ENCODE data around the gene FXN. TPM values are rescaled to one million over a fixed set of nuclear protein-coding genes. Genes with fewer than 3 reads are reported as not detected.

FXN gene
- total and polyA plus RNA-seq, 4 donors: 4.7 to 41.7 (median 23.9) TPM

DNA sequence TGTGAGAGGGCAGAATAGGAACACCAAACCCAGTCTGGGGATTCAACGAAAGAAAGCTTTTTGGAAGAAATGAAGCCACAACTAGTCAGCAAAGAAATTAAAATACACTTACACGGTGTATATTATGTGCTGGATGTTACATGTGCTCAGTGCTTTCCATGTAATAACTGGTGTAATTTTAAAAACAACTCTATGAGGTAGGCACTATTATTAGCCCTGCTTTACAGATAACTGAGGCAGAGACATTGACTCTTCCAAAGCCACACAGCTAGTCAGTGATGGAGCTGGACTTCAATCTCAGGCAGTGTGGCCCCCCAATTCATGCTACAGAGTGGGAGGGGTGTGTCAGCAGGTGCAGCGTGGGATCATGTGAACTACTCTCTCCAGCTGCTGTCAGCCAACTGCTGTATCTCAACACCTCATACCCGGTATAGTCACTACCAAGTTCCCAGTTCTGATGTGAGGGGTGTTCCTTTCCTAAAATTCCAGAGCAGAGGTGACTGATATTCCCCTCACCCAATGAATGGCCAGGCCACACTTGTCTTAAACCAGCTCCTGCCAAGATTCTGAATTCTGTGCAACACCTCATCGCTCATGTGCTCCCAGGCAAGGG is 104.7 kb downstream of the FXN start:
- Histone ChIP-seq H3K4me3 (ENCODE audit: low read depth in 1 of 3, low read length in 3 of 3) (no peak overlapping the region), H3K9me3 (ENCODE audit: control insufficient read depth in 4 of 4, low read length in 3 of 4) (no peaks in the 10 kb centered on the region), H3K9ac (ENCODE audit: low read depth in 1 of 2, low read length in 2 of 2) (no peak overlapping the region), H3K4me1 (ENCODE audit: control insufficient read depth in 4 of 4, insufficient read depth in 4 of 4, low read length in 3 of 4) (no peaks in the 10 kb centered on the region), H3K27ac (ENCODE audit: low read depth in 1 of 2, low read length in 2 of 2) (no peak overlapping the region), H3K36me3 (ENCODE audit: control insufficient read depth in 4 of 4, insufficient read depth in 3 of 4, low read depth in 1 of 4, low read length in 3 of 4) (peaks cover 0 to 5% (median under 1%) of the 10 kb centered on the region in 4 donors), H3K27me3 (ENCODE audit: control insufficient read depth in 4 of 4, insufficient read depth in 4 of 4, low read length in 3 of 4) (no peaks in the 10 kb centered on the region)
- WGBS: 96% methylated on average over 5 of the region's 5 CpGs
- TF ChIP-seq TAF1 (conservative IDR thresholded peaks at IDR 0.05) (no peak), RXRA (IDR thresholded peaks at IDR 0.05) (no peak)
- no peak for DNase-seq (ENCODE audit: low spot score)

- no peaks in the 10 kb centered on the region for H3K9me3 ChIP-seq (ENCODE audit: control insufficient read depth in 4 of 4, low read length in 3 of 4)
- no peak overlapping the region for H3K9ac ChIP-seq (ENCODE audit: low read depth in 1 of 2, low read length in 2 of 2)
- no peak for DNase-seq (ENCODE audit: low spot score)
- H3K27me3 ChIP-seq (ENCODE audit: control insufficient read depth in 4 of 4, insufficient read depth in 4 of 4, low read length in 3 of 4): no peaks in the 10 kb centered on the region
- H3K36me3 ChIP-seq (ENCODE audit: control insufficient read depth in 4 of 4, insufficient read depth in 3 of 4, low read depth in 1 of 4, low read length in 3 of 4): peaks cover 0 to 5% (median under 1%) of the 10 kb centered on the region in 4 donors
- H3K4me3 ChIP-seq (ENCODE audit: low read depth in 1 of 3, low read length in 3 of 3): no peak overlapping the region
- H3K4me1 ChIP-seq (ENCODE audit: control insufficient read depth in 4 of 4, insufficient read depth in 4 of 4, low read length in 3 of 4): no peaks in the 10 kb centered on the region
- no peak for TF ChIP-seq GABPA (IDR thresholded peaks at IDR 0.05 in 1 of 2, conservative IDR thresholded peaks at IDR 0.05 in 1 of 2)
- no peak for TF ChIP-seq EGR1 (IDR thresholded peaks at IDR 0.05; ENCODE audit: low read depth in 2 of 2)
- no peak for TF ChIP-seq ATF3 (IDR thresholded peaks at IDR 0.05)
- TF ChIP-seq HNF4G (IDR thresholded peaks at IDR 0.05): no peak
- TF ChIP-seq RXRA (IDR thresholded peaks at IDR 0.05): no peak
- TF ChIP-seq YY1 (IDR thresholded peaks at IDR 0.05): no peak
- TF ChIP-seq, protein P1, sequence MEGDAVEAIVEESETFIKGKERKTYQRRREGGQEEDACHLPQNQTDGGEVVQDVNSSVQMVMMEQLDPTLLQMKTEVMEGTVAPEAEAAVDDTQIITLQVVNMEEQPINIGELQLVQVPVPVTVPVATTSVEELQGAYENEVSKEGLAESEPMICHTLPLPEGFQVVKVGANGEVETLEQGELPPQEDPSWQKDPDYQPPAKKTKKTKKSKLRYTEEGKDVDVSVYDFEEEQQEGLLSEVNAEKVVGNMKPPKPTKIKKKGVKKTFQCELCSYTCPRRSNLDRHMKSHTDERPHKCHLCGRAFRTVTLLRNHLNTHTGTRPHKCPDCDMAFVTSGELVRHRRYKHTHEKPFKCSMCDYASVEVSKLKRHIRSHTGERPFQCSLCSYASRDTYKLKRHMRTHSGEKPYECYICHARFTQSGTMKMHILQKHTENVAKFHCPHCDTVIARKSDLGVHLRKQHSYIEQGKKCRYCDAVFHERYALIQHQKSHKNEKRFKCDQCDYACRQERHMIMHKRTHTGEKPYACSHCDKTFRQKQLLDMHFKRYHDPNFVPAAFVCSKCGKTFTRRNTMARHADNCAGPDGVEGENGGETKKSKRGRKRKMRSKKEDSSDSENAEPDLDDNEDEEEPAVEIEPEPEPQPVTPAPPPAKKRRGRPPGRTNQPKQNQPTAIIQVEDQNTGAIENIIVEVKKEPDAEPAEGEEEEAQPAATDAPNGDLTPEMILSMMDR (IDR thresholded peaks at IDR 0.05; ENCODE audit: low read depth, low read length, missing input control): no peak
- no peak for TF ChIP-seq FOXA2 (IDR thresholded peaks at IDR 0.05)
- TF ChIP-seq REST (IDR thresholded peaks at IDR 0.05): no peak
- TF ChIP-seq TAF1 (conservative IDR thresholded peaks at IDR 0.05): no peak
- TF ChIP-seq SP1 (IDR thresholded peaks at IDR 0.05): no peak
- no peak for TF ChIP-seq RAD21 (IDR thresholded peaks at IDR 0.05)
- TF ChIP-seq, protein P2, sequence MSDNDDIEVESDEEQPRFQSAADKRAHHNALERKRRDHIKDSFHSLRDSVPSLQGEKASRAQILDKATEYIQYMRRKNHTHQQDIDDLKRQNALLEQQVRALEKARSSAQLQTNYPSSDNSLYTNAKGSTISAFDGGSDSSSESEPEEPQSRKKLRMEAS (IDR thresholded peaks at IDR 0.05): no peak
- TF ChIP-seq NR2F2 (IDR thresholded peaks at IDR 0.05): no peak
- no peak for TF ChIP-seq JUND (IDR thresholded peaks at IDR 0.05)
- TF ChIP-seq FOXA1 (IDR thresholded peaks at IDR 0.05): no peak
- TF ChIP-seq, protein P3, sequence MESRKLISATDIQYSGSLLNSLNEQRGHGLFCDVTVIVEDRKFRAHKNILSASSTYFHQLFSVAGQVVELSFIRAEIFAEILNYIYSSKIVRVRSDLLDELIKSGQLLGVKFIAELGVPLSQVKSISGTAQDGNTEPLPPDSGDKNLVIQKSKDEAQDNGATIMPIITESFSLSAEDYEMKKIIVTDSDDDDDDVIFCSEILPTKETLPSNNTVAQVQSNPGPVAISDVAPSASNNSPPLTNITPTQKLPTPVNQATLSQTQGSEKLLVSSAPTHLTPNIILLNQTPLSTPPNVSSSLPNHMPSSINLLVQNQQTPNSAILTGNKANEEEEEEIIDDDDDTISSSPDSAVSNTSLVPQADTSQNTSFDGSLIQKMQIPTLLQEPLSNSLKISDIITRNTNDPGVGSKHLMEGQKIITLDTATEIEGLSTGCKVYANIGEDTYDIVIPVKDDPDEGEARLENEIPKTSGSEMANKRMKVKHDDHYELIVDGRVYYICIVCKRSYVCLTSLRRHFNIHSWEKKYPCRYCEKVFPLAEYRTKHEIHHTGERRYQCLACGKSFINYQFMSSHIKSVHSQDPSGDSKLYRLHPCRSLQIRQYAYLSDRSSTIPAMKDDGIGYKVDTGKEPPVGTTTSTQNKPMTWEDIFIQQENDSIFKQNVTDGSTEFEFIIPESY (IDR thresholded peaks at IDR 0.05): no peak
- no peak for TF ChIP-seq HNF4A (conservative IDR thresholded peaks at IDR 0.05)
- 72% methylated on average over 5 of the region's 5 CpGs for WGBS
- no peak overlapping the region for H3K27ac ChIP-seq (ENCODE audit: low read depth in 1 of 2, low read length in 2 of 2)
These were observed 106.3 kb downstream of the FXN start for GRCh38 chr9:69141851-69142250.
